Glutamatergic neuron (in vitro differentiated cells): ENCODE data around the gene ZFHX3. TPM values are rescaled to one million over a fixed set of nuclear protein-coding genes. Genes with fewer than 3 reads are reported as not detected.

ENCODE experiments used
- DNase-seq: peaks from one replicate; pipeline ENCODE4 v3.0.0; 2022
- H3K27ac Mint-ChIP-seq: one replicate; pipeline ENCODE4 v1.8.0; 2020; ENCODE audit warnings: mild to moderate bottlenecking, mixed read lengths, inconsistent platforms; ENCODE audit not compliant: unreplicated experiment
- H3K27me3 Mint-ChIP-seq: one replicate; pipeline ENCODE4 v1.8.0; 2020; ENCODE audit warnings: mild to moderate bottlenecking, moderate library complexity, mixed read lengths, inconsistent platforms; ENCODE audit not compliant: unreplicated experiment
- H3K36me3 Mint-ChIP-seq: one replicate; pipeline ENCODE4 v1.8.0; 2020; ENCODE audit warnings: mild to moderate bottlenecking, mixed read lengths, inconsistent platforms; ENCODE audit not compliant: unreplicated experiment
- H3K4me1 Mint-ChIP-seq: one replicate; pipeline ENCODE4 v1.8.0; 2020; ENCODE audit warnings: mild to moderate bottlenecking, low read depth, mixed read lengths, inconsistent platforms; ENCODE audit not compliant: unreplicated experiment
- H3K4me3 Mint-ChIP-seq: one replicate; pipeline ENCODE4 v1.8.0; 2020; ENCODE audit warnings: mild to moderate bottlenecking, mixed read lengths, inconsistent platforms; ENCODE audit not compliant: unreplicated experiment
- H3K9me3 Mint-ChIP-seq: one replicate; pipeline ENCODE4 v1.8.0; 2020; ENCODE audit warnings: mild to moderate bottlenecking, moderate library complexity, mixed read lengths, inconsistent platforms; ENCODE audit not compliant: unreplicated experiment
- CTCF ChIP-seq: fragments of 200-600 bp; sonication (generic); IDR thresholded peaks from one replicate; pipeline ENCODE4 v1.5.0; 2021; ENCODE audit not compliant: partially characterized antibody, unreplicated experiment
- total RNA-seq: library from RNA; stranded (reverse); fragmentation: NEBNext Ultra II Directional; extraction: Animal tissue kit (Norgen Biotek cat#: 25700); gene quantifications from one replicate; pipeline ENCODE4 v1.2.1, GENCODE V29; 2021; ENCODE audit not compliant: unreplicated experiment

Gene ZFHX3
- total RNA-seq, 1 donor from 2014 or later = 6.8 TPM

GRCh38 chr16:72959301-72959996 is 88.5 kb downstream of the ZFHX3 start:
- H3K4me3 Mint-ChIP-seq = no peak overlapping the region
- H3K27ac Mint-ChIP-seq = no peak overlapping the region
- H3K9me3 Mint-ChIP-seq = peaks cover 9% of the 10 kb centered on the region
- H3K27me3 Mint-ChIP-seq = peaks cover 6% of the 10 kb centered on the region
- peaks cover 31% of the 10 kb centered on the region for H3K4me1 Mint-ChIP-seq
- TF ChIP-seq CTCF = no peak
- no peaks in the 10 kb centered on the region for H3K36me3 Mint-ChIP-seq
- no peak for DNase-seq

- Mint-ChIP-seq H3K27ac (no peak overlapping the region), H3K4me1 (peaks cover 25% of the 10 kb centered on the region), H3K4me3 (no peak overlapping the region), H3K9me3 (peaks cover 9% of the 10 kb centered on the region), H3K36me3 (no peaks in the 10 kb centered on the region), H3K27me3 (peaks cover 6% of the 10 kb centered on the region)
- TF ChIP-seq CTCF = no peak
- DNase-seq = no peak
Measured at GRCh38 chr16:72958522-72959076, 89.3 kb downstream of the ZFHX3 start.

GRCh38 chr16:72957303-72958277 is 90.3 kb downstream of the ZFHX3 start:
- Mint-ChIP-seq H3K27me3 (peaks cover 6% of the 10 kb centered on the region), H3K9me3 (peaks cover 9% of the 10 kb centered on the region), H3K4me1 (peaks cover 14% of the 10 kb centered on the region), H3K36me3 (no peaks in the 10 kb centered on the region), H3K27ac (no peak overlapping the region), H3K4me3 (no peak overlapping the region)
- DNase-seq = no peak
- TF ChIP-seq CTCF = no peak

- Mint-ChIP-seq H3K9me3 (peaks cover 4% of the 10 kb centered on the region), H3K4me3 (no peak overlapping the region), H3K4me1 (peaks cover 3% of the 10 kb centered on the region), H3K27me3 (peaks cover 8% of the 10 kb centered on the region), H3K27ac (no peak overlapping the region), H3K36me3 (no peaks in the 10 kb centered on the region)
- TF ChIP-seq CTCF = no peak
- no peak for DNase-seq
Measured at GRCh38 chr16:72956124-72957064, 91.5 kb downstream of the ZFHX3 start.
